HepG2 (cell line): ENCODE results near the gene PCYT2. TPM values are rescaled to one million over a fixed set of nuclear protein-coding genes. Genes with fewer than 3 reads are reported as not detected.

ENCODE experiments used
- EEA1 ChIP-seq: sonication (generic); formaldehyde crosslinking; IDR thresholded peaks from 2 replicates; pipeline ENCODE4 v1.5.1; 2020; ENCODE audit warnings: mild to moderate bottlenecking, missing genetic modification reagents, borderline replicate concordance
- EZH2 ChIP-seq: conservative IDR thresholded peaks from 2 replicates; pipeline ENCODE4 v1.6.1; 2012; ENCODE audit warnings: mild to moderate bottlenecking, low read depth, low read length, moderate library complexity
- GZF1 ChIP-seq: sonication (generic); formaldehyde crosslinking; IDR thresholded peaks from 2 replicates; pipeline ENCODE4 v1.5.1; 2020; ENCODE audit warnings: mild to moderate bottlenecking, missing genetic modification reagents
- HMGXB4 ChIP-seq, 2 experiments: sonication (generic) in 1 of 2; formaldehyde crosslinking in 1 of 2; IDR thresholded peaks; 2 replicates each; pipeline versions ENCODE4 v1.4.0 to v1.6.1; 2018 to 2020; ENCODE audit warnings: missing genetic modification reagents in 2 of 2, borderline replicate concordance in 1 of 2, low read depth in 1 of 2, mild to moderate bottlenecking in 1 of 2, missing biosample characterization in 1 of 2
- HNRNPLL ChIP-seq: fragments of 200-400 bp; formaldehyde crosslinking; IDR thresholded peaks from 2 replicates; pipeline ENCODE4 v1.6.1; 2017; ENCODE audit warnings: mild to moderate bottlenecking, low read depth, low read length; ENCODE audit not compliant: poor library complexity, severe bottlenecking
- ISL2 ChIP-seq: sonication (generic); formaldehyde crosslinking; IDR thresholded peaks from 2 replicates; pipeline ENCODE4 v1.5.0; 2020; ENCODE audit warnings: missing genetic modification reagents
- MAFG ChIP-seq: sonication (generic); formaldehyde crosslinking; IDR thresholded peaks from 2 replicates; pipeline ENCODE4 v1.5.1; 2020; ENCODE audit warnings: mild to moderate bottlenecking, missing genetic modification reagents
- NFKB2 ChIP-seq: sonication (generic); formaldehyde crosslinking; IDR thresholded peaks from 2 replicates; pipeline ENCODE4 v1.4.0; 2020; ENCODE audit warnings: missing genetic modification reagents, borderline replicate concordance
- NR3C1 ChIP-seq: sonication (generic); formaldehyde crosslinking; IDR thresholded peaks from 2 replicates; pipeline ENCODE4 v1.4.0; 2020; ENCODE audit warnings: missing genetic modification reagents
- PHB2 ChIP-seq: fragments of 450-650 bp; IDR thresholded peaks from 2 replicates; pipeline ENCODE4 v1.6.1; 2018; ENCODE audit not compliant: partially characterized antibody
- PRDM4 ChIP-seq: sonication (generic); formaldehyde crosslinking; IDR thresholded peaks from 2 replicates; pipeline ENCODE4 v1.9.0; 2021; ENCODE audit warnings: missing genetic modification reagents, borderline replicate concordance
- ZNF160 ChIP-seq: sonication (generic); formaldehyde crosslinking; IDR thresholded peaks from 2 replicates; pipeline ENCODE4 v1.8.0; 2022; ENCODE audit warnings: mild to moderate bottlenecking, inconsistent platforms, missing genetic modification reagents
- ZNF256 ChIP-seq: sonication (generic); formaldehyde crosslinking; conservative IDR thresholded peaks from 2 replicates; pipeline ENCODE4 v1.4.0; 2020; ENCODE audit warnings: missing genetic modification reagents
- ZNF501 ChIP-seq: sonication (generic); formaldehyde crosslinking; IDR thresholded peaks from 2 replicates; pipeline ENCODE4 v1.5.1; 2020; ENCODE audit warnings: mild to moderate bottlenecking, moderate library complexity, missing genetic modification reagents
- ZNF552 ChIP-seq: sonication (generic); formaldehyde crosslinking; IDR thresholded peaks from 2 replicates; pipeline ENCODE4 v1.9.0; 2022; ENCODE audit warnings: missing genetic modification reagents, mild to moderate bottlenecking, borderline replicate concordance
- ZNF577 ChIP-seq: sonication (generic); formaldehyde crosslinking; IDR thresholded peaks from 2 replicates; pipeline ENCODE4 v1.4.0; 2020; ENCODE audit warnings: mild to moderate bottlenecking, low read depth, missing genetic modification reagents, borderline replicate concordance
- ZNF720 ChIP-seq: sonication (generic); formaldehyde crosslinking; IDR thresholded peaks from 2 replicates; pipeline ENCODE4 v1.4.0; 2020; ENCODE audit warnings: missing genetic modification reagents
- ZNF792 ChIP-seq: IDR thresholded peaks from 2 replicates; pipeline ENCODE4 v1.6.1; 2016
- polyA plus RNA-seq, 8 experiments: library from polyadenylated mRNA; depleted of rRNA in 3 of 8; stranded (reverse) in 7 of 8; unstranded in 1 of 8; fragments of >200 nt; fragmentation: Illumina TruSeq in 4 of 8; extraction: Trizol in 4 of 8; gene quantifications; 2 replicates each; pipeline versions ENCODE4 v1.2.1 to v1.2.3, GENCODE V29; 2011 to 2016; ENCODE audit warnings: low read depth in 4 of 8, missing spikeins in 1 of 8, mixed read lengths in 1 of 8; ENCODE audit not compliant: insufficient read depth in 1 of 8
- total RNA-seq, 5 experiments: library from RNA; depleted of rRNA; stranded (reverse); fragments of >200 nt; fragmentation: Illumina TruSeq; extraction: Trizol; gene quantifications; 2 replicates each; pipeline ENCODE4 v1.2.3, GENCODE V29; 2016; ENCODE audit warnings: low read depth in 1 of 5
- TF ChIP-seq, protein P1 (sequence below): sonication (generic); formaldehyde crosslinking; IDR thresholded peaks from 2 replicates; pipeline ENCODE4 v1.5.1; 2020; ENCODE audit warnings: missing genetic modification reagents, mild to moderate bottlenecking, borderline replicate concordance
- TF ChIP-seq, protein P2 (sequence below): IDR thresholded peaks from 2 replicates; pipeline ENCODE4 v1.6.1; 2016

Gene PCYT2
- total and polyA plus RNA-seq, 2 of the 13 experiments (the other 11 are each of a cell fraction or from before 2014, with no cell fraction given): 147 to 297 TPM

DNA sequence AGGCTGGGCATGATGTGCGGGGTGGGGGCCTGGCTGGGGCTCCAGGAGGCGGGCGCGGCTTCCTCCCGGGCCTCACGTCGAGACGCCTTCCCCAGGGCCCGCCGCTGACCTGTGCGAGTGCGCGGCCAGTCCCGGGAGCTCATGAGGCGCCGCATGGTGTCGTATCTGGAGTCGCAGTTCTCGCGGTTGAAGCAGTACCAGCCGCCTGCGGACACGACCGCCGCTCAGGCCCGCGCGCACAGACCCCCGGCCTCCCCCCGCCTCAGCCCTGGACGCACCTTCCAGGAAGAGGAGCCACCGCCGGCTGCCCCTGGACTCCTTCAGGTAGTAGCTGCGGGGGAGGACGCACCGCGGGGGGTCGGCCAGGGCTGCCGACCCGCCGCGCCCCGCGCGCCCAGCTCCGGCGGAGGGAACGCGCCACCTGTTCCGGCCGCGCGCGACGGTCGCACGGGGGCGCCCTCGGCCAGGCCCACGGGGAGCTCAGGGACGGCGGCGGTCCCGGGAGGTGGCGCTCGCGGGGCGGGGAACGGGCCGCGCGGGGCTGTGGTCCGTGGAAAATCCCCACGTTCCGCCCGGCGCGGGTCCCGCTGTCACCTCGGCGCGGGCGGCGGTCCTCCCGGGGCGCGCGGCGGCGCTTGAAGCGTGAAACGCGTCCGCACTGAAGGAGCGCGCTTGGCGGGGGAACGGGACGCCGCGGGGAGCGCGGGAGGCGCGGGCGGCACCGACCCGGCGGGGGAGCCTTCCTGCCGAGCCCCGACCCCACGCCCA lies 48.3 kb upstream of the PCYT2 start (continued):
- TF ChIP-seq, protein P1, sequence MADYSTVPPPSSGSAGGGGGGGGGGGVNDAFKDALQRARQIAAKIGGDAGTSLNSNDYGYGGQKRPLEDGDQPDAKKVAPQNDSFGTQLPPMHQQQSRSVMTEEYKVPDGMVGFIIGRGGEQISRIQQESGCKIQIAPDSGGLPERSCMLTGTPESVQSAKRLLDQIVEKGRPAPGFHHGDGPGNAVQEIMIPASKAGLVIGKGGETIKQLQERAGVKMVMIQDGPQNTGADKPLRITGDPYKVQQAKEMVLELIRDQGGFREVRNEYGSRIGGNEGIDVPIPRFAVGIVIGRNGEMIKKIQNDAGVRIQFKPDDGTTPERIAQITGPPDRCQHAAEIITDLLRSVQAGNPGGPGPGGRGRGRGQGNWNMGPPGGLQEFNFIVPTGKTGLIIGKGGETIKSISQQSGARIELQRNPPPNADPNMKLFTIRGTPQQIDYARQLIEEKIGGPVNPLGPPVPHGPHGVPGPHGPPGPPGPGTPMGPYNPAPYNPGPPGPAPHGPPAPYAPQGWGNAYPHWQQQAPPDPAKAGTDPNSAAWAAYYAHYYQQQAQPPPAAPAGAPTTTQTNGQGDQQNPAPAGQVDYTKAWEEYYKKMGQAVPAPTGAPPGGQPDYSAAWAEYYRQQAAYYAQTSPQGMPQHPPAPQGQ (CRISPR knock-in tag): no peak
- TF ChIP-seq PRDM4 (CRISPR knock-in tag) (no peak), PHB2 (no peak), HNRNPLL (peak; percentile 11), HMGXB4 (CRISPR knock-in tag; IDR thresholded peaks at IDR 0.05; ENCODE audit: borderline replicate concordance in 1 of 2, low read depth in 1 of 2) (peak; percentile 90 to 95), ZNF792 (CRISPR knock-in tag) (no peak), ZNF552 (CRISPR knock-in tag) (0 out of 2 replicates have a peak, but pooled peaks have one; percentile 59), ISL2 (CRISPR knock-in tag) (peak; percentile 6; the same call in 1 of the 2 replicates), GZF1 (CRISPR knock-in tag) (no peak), NFKB2 (CRISPR knock-in tag) (0 out of 2 replicates have a peak, but pooled peaks have one; percentile 20), EZH2 (no peak), ZNF256 (CRISPR knock-in tag) (no peak), MAFG (no peak), ZNF577 (CRISPR knock-in tag) (no peak), ZNF720 (no peak), ZNF160 (CRISPR knock-in tag) (no peak), NR3C1 (CRISPR knock-in tag) (no peak), ZNF501 (no peak; the same call in 1 of the 2 replicates), EEA1 (CRISPR knock-in tag) (peak; percentile 65; the same call in 1 of the 2 replicates)
- TF ChIP-seq, protein P2, sequence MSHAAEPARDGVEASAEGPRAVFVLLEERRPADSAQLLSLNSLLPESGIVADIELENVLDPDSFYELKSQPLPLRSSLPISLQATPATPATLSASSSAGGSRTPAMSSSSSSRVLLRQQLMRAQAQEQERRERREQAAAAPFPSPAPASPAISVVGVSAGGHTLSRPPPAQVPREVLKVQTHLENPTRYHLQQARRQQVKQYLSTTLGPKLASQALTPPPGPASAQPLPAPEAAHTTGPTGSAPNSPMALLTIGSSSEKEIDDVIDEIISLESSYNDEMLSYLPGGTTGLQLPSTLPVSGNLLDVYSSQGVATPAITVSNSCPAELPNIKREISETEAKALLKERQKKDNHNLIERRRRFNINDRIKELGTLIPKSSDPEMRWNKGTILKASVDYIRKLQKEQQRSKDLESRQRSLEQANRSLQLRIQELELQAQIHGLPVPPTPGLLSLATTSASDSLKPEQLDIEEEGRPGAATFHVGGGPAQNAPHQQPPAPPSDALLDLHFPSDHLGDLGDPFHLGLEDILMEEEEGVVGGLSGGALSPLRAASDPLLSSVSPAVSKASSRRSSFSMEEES (CRISPR knock-in tag): no peak
